GM21576 (cell line): Measurements from ENCODE around the gene NEXMIF.
"Not testable (repeated sequence)": the region's sequence is repeated elsewhere in the genome, so short reads cannot be mapped to it uniquely, and the experiment has no call there.

Experiments used
- ATAC-seq: cut with Tn5 transposase; IDR thresholded peaks from one replicate; pipeline ENCODE4 v1.9.1; 2021; ENCODE audit warnings: mild to moderate bottlenecking, moderate library complexity; ENCODE audit not compliant: unreplicated experiment

The NEXMIF gene

GRCh38 chrX:74925225-74926088 lies at the start of gene NEXMIF:
Gene NEXMIF, minus strand, starts transcription at chrX:74925452.
- ATAC-seq: peak; percentile 53

DNA sequence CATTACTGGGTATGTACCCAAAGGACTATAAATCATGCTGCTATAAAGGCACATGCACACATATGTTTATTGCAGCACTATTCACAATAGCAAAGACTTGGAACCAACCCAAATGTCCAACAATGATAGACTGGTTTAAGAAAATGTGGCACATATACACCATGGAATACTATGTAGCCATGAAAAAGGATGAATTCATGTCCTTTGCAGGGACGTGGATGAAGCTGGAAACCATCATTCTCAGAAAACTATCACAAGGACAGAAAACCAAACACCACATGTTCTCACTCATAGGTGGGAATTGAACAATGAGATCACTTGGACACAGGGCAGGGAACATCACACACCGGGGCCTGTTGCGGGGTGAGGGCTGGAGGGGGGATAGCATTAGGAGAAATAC lies 36.7 kb upstream of the NEXMIF start:
- ATAC-seq: not testable (repeated sequence)

- ATAC-seq: no peak
These were observed 24.5 kb upstream of the NEXMIF start for GRCh38 chrX:74949717-74950116.

DNA sequence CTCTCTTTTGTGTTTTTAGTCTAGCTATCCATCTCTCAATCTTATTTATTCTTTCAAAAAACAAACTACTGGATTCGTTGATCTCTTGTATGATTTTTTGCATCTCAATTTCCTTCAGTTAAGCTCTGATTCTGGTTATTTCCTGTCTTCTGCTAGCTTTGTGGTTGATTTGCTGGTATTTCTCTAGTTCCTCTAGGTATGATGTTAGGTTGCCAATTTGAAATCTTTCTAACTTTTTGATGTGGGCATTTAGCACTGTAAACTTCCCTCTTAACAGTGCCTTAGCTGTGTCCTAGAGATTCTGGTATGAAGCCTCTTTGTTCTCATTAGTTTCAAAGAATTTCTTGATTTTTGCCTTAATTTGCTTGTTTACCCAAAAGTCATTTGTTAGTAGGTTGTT lies 15.2 kb upstream of the NEXMIF start:
- no peak for ATAC-seq

DNA sequence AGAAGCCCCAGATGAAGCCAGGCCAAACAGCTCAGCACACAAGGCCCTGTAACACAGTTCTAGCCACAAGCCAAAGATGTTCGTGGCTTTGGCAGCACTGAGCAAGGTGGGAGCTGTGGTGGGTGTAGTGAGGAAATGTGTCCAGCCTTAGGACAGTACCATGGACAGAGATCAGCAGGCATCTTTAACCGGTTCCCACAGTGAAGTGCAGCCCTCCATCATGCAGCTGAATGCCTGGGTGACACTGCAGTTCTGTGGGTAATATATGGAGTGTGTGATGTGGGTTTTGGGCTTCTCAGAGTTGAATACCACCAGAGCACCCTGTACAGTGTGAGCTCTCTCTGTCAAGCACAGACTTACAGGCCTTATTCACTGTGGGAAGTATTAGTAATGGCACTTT lies 6.0 kb upstream of the NEXMIF start:
- no peak for ATAC-seq

DNA sequence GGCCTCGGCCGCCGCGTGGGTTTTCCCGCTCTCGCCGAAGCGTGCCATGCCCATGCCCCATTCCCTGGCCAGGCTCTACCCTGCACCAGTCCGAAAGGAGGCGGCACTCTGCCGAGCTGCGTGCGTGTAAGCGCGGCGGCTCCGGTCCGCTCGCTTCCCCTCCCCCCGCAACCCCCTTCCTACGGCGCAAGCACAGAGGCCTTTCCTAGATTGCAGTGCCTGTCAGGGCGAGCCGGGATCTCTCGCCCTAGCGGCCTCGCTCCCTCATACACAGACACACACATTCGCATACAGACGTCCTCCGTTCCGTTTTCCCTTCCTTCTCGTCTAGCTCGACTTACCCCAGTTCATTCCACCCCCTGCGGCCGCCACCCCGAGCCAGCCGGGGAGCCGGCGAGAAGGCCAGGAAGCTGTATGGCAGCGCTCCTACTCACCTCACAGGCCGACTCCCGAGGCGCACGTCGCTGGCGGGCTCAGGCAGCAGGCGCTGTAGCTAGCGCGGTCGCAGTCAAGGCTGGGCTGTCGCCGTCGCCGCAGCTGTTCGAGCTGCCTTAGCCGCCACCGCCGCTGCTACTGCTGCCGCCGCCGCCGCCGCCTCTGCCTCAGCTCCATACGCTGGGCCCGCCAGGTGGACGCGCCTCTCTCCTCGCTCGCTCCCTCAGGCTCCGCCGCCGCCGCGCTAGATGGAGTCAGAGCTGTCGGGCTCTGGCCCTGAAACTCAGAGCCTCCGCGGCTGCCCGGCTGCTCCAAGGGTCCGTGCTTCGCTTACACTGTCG lies 615 bp downstream of the NEXMIF start:
- ATAC-seq: peak; percentile 53

DNA sequence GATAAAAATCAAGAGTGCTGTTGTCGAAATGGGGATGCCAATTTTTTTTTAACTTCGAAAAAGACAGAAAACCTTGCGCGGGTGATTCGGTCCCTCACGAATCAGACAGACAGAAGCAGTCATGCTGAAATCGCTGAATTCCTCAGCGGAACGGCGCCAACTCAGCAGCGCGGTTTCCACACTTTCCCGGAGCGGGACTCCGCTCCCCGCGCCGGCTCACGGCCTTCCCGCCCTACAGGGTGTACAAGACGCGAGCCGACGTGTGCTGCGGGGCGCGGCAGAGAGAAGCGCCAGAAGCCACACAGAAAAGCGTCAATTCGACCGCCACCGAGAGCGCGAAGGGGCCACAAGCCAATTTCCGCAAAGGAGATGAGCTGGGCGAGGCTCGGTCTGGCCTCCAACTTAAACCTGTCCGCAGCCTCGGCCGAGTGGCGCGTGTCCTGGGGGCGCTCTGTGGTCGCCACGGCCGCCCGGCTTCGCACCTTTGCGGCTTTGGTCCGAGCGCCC lies 1.3 kb downstream of the NEXMIF start:
- no peak for ATAC-seq

DNA sequence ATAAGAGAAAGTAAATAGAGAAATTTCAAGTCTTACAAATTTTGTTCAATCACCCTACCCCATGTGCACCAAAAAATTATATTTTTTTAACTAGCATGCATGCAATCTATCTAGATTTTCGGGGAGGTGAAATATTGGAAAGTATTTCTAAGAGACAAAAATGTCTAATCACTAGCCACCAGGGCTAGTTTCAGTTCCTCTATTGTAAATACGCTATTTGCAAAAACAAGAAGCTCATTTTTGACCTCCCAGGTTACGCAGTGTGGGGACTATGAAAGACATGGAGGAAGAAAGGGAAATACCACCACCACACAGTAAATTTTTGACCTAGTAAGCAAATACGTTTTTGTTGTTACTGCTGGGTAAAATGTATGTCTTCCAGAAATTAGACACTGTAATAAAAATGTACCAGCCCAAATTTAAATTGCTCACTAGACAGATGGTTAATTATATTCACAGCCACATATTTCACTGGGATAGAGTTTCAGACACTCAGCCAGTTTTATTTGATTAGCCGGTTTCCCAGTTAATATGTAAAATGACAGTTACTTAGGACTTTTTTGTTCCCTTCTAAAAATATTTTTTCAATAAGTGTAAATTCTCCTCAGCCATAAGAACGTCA lies 2.2 kb downstream of the NEXMIF start:
- ATAC-seq: peak; percentile 73

GRCh38 chrX:74911494-74911893 lies 13.8 kb downstream of the NEXMIF start:
- ATAC-seq: peak; percentile 62

DNA sequence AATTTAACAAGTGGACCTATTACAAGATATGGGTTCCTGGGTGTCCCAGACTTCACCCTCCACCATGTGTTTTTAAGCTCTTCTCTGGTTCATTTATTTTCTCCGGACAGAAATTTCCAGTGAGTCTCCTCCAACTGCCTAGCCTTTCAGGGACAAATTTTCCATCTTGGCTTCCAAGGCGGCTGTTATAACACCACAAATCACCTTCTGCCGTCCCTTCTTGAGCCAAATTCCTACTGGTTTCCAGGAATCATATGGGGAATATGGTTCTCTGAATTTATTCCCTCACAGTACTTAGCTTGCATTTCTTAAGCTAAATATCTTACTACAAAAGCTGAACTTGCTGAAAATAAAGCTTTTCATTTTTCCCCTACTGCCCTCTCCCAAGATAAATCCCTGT lies 18.8 kb downstream of the NEXMIF start:
- ATAC-seq: no peak

DNA sequence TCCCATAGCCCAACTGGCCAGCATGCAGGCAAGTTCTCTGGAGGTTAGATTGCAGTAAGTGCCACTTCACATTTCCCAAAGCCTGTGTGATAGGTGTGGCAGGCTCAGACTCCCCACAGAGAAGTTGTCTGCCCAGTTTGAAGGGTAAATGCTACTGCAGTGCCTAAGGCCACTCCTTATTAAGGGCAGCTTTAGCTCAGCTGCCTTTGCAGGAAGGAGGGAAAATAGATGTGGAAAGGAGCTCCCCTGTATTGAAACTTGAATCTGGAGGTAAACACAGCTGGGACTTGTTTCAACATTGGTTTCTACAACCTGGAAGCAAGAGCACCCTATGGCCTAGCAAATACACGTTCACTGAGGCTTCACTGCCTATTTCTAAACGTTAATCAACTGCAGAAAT lies 22.4 kb downstream of the NEXMIF start:
- no peak for ATAC-seq

DNA sequence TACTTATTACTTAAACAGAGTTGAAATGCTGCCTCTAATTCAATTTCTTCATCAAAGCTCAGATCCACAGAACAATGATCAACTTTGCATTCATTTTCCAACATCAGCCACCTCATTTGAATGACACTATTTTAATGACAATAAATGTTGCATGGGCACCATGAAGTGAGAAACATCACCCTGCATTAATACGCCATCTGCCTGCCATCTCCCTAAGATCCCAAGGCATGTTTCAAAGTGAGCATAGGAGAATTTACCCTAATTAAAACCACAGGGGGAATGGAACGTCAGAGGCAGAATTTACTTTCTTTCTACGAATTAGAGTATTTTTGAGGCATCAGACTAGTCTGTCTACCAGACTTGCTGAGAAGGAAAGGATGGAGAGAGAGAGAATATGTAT lies 32.7 kb downstream of the NEXMIF start:
- no peak for ATAC-seq

DNA sequence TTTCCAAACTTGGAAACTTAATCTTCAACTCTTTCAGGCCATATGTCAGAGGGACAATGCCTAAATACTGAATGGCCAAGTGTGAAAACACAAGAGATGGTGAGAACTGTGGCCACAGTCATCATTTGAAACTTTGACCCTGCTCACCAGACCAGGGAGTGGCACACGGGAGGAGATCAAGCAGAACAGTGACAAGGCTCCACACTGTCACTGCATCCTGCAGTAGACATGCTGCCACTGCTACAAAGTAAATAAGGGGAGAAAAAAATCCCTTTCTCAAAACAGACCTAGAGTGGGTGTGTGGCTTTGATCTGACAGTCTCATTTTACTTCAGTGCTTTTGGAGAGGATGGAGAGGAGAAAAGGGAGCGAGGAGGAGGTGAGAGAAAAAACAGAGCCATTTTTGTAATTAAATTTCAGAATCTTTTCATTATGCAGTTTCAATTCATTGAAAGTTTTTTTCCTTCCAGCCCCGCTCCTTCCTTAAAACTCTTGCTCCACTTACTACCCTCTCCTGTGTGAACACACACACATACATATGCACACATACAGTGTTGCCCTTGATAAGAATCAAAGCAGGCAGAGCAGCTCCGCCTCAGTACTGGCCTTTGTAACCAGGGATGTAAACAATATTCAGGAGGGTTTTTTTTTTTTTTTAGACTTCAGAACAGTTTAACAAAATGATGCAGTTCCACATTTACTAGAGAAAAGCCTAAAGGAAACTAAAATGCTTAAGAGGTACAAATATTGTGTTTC lies 34.4 kb downstream of the NEXMIF start:
- ATAC-seq: peak; percentile 83

- not testable (repeated sequence) for ATAC-seq
These were observed 42.9 kb downstream of the NEXMIF start for GRCh38 chrX:74882383-74882782.

- ATAC-seq: no peak
These were observed 59.5 kb downstream of the NEXMIF start for GRCh38 chrX:74865725-74866124.

GRCh38 chrX:74853255-74853654 lies 72.0 kb downstream of the NEXMIF start:
- no peak for ATAC-seq

DNA sequence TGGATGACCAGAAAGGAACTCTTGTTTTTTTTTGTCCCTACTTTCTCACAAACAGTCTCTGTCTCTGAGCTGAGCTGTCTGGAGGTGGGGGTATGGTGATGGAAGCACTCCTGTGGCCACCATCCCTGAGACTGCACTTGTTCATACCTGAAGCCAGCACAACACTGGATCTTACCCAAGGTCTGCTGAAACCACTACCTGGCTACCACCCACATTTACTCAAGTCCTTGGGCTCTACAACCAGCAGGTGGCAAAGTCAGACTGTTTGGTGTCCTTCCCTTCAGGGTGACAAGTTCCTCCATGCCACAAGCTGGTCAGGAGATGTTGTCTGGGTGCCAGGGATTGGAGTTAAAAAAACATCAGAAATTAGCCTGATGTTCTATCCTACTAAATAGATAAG lies 89.7 kb downstream of the NEXMIF start:
- no peak for ATAC-seq

DNA sequence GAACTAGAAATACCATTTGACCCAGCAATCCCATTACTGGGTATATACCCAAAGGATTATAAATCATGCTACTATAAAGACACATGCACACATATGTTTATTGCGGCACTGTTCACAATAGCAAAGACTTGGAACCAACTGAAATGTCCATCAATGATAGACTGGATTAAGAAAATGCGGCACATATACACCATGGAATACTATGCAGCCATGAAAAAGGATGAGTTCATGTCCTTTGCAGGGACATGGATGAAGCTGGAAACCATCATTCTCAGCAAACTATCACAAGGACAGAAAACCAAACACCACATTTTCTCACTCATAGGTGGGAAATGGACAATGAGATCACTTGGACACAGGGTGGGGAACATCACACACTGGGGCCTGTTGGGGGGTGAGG lies 105.5 kb downstream of the NEXMIF start:
- not testable (repeated sequence) for ATAC-seq

DNA sequence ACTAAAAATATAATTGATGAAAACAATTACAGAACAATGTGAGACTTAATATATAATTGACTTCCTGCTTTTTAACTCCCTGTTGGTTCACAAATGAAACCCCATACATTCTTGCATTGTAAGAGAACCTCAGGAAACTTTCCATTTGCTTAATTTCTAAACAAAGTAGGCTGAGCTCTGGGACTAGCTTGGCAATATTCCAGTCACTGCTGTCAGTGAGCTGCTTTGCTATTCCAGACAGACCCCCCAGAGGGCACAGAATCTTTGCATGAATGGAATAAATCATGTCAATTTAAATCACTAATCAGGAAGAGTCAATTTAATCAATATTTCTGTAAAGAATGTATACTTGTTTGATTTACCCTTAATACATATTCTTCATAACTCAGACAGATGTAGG lies 110.6 kb downstream of the NEXMIF start:
- no peak for ATAC-seq

- no peak for ATAC-seq
These were observed 120.7 kb downstream of the NEXMIF start for GRCh38 chrX:74804574-74804973.

- no peak for ATAC-seq
These were observed 125.2 kb downstream of the NEXMIF start for GRCh38 chrX:74800062-74800461.
